Measurements from ENCODE around the gene SAMM50.
A peak's percentile ranks its signal among the peaks of the same experiment; 100 is the strongest.

Gene SAMM50

DNA sequence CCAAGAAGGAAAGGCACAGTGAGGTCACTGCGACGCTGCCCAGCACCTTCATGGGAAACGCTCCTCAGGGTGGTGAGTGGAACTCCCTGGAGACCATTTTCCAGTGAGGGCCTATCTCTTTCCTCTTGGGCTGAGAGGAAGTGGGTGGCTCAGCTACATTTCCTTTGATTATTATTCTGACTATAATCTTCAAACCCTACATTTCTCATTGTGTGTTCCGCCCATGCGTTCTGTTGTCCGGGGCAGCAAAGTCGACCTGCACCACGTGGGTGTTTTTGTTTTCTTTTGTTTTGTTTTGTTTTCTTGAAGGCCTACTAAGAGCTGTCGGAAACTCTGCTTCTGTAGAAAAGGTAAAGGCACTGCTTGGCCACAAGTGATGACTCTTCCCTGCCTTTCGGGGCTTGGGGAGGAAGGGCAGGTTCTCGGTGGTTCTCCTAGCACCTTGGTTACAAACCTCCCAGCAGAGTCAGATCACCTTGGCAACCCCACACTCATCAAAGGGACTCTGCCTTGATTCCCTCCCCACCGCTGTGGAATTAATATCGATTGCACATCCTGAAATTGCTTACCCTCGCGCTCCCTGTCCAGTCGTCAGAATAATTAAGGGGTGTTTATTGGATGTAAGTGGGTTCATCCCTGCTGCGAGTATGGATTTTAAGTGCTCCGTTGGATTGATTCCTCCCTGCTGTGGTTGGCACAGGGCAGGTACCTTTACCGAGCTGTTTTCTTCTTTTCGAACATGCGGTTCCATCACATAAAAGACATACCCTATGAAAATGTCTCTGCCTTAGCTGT lies 76.1 kb downstream of the SAMM50 start:
- DNase-seq (ENCODE audit: extremely low spot score) = no peak
- ChIA-PET CTCF (interaction anchor here (0.8 kb wide), 1 partner anchor 38 kb away, joined by 3 read pairs; no protein-coding TSS in a partner anchor), POLR2A (no interaction called here)
- TF ChIP-seq BHLHE40 (IDR thresholded peaks at IDR 0.05; ENCODE audit: borderline replicate concordance) (no peak), HDGF (IDR thresholded peaks at IDR 0.05; ENCODE audit: borderline replicate concordance) (no peak), FOXM1 (IDR thresholded peaks at IDR 0.05; ENCODE audit: borderline replicate concordance) (no peak), FOXK2 (IDR thresholded peaks at IDR 0.05) (no peak), LEF1 (IDR thresholded peaks at IDR 0.05; ENCODE audit: borderline replicate concordance) (no peak), SUZ12 (IDR thresholded peaks at IDR 0.05) (no peak), FOXA1 (IDR thresholded peaks at IDR 0.05) (no peak), SP1 (IDR thresholded peaks at IDR 0.05) (no peak), ZNF384 (IDR thresholded peaks at IDR 0.05) (no peak), NFRKB (IDR thresholded peaks at IDR 0.05) (no peak), TARDBP (IDR thresholded peaks at IDR 0.05) (no peak)

DNA sequence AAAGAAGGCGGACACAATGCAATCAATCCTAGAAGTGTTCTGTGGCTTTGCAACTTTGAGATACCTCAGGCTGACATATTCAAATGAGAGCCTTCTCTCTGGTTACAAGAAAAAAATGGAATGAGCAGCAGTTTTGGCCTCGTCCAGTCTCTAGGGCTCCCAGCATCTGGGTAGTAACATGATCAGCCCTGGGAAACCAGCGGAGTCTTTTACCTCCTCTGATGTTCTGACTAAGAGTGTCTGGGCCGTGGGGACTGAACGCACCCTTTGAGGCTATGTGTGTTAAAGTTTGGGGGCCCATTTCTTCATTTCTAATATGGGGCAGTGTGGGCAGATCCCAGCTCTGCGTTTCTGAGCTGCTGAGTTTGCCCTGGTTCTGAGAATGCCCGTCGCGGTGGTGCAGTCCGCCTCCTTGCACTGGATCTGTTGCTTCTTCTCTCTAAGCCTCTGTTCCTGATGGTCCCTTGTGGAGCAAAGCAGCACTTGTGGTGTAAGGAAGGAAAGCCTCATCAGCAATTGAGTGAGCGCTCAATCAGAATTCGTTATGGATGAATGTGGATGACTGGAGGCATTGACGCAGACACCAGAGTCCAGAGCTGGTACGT lies 77.0 kb downstream of the SAMM50 start:
- TF ChIP-seq NFRKB (IDR thresholded peaks at IDR 0.05) (no peak), HDGF (IDR thresholded peaks at IDR 0.05; ENCODE audit: borderline replicate concordance) (no peak), PKNOX1 (IDR thresholded peaks at IDR 0.05) (no peak), FOXK2 (IDR thresholded peaks at IDR 0.05) (no peak), SUZ12 (IDR thresholded peaks at IDR 0.05) (no peak), CTBP1 (IDR thresholded peaks at IDR 0.05; ENCODE audit: borderline replicate concordance) (no peak), ELF4 (IDR thresholded peaks at IDR 0.05) (no peak), SP1 (IDR thresholded peaks at IDR 0.05) (no peak), LEF1 (IDR thresholded peaks at IDR 0.05; ENCODE audit: borderline replicate concordance) (no peak), FOXM1 (IDR thresholded peaks at IDR 0.05; ENCODE audit: borderline replicate concordance) (no peak), BHLHE40 (IDR thresholded peaks at IDR 0.05; ENCODE audit: borderline replicate concordance) (no peak), FOXA1 (IDR thresholded peaks at IDR 0.05) (no peak)
- DNase-seq (ENCODE audit: extremely low spot score) = no peak
- CTCF ChIA-PET = no interaction called here
- POLR2A ChIA-PET = interaction anchor here (2.4 kb wide), 1 partner anchor 8 kb away, joined by 13 read pairs; the partner anchor contains the start of gene PARVB

GRCh38 chr22:44033287-44033686 lies 78.0 kb downstream of the SAMM50 start:
- TF ChIP-seq L3MBTL2 (conservative IDR thresholded peaks at IDR 0.05) = no peak
- TF ChIP-seq SP1 (IDR thresholded peaks at IDR 0.05) = no peak
- TF ChIP-seq HDGF (IDR thresholded peaks at IDR 0.05; ENCODE audit: borderline replicate concordance) = no peak
- TF ChIP-seq BHLHE40 (IDR thresholded peaks at IDR 0.05; ENCODE audit: borderline replicate concordance) = no peak
- no peak for TF ChIP-seq FOXA1 (IDR thresholded peaks at IDR 0.05)
- TF ChIP-seq FOXK2 (IDR thresholded peaks at IDR 0.05) = no peak
- no peak for TF ChIP-seq SUZ12 (IDR thresholded peaks at IDR 0.05)
- TF ChIP-seq PKNOX1 (IDR thresholded peaks at IDR 0.05) = no peak
- no peak for TF ChIP-seq LEF1 (IDR thresholded peaks at IDR 0.05; ENCODE audit: borderline replicate concordance)
- no peak for TF ChIP-seq CTBP1 (IDR thresholded peaks at IDR 0.05; ENCODE audit: borderline replicate concordance)
- no peak for TF ChIP-seq NFRKB (IDR thresholded peaks at IDR 0.05)
- no peak for TF ChIP-seq ARNT (IDR thresholded peaks at IDR 0.05)
- no peak for TF ChIP-seq TARDBP (IDR thresholded peaks at IDR 0.05)
- no peak for TF ChIP-seq ZNF384 (IDR thresholded peaks at IDR 0.05)
- no peak for TF ChIP-seq ELF4 (IDR thresholded peaks at IDR 0.05)
- TF ChIP-seq FOXM1 (IDR thresholded peaks at IDR 0.05; ENCODE audit: borderline replicate concordance) = no peak
- no peak for DNase-seq (ENCODE audit: extremely low spot score)
- POLR2A ChIA-PET = interaction anchor here (2.4 kb wide), 1 partner anchor 9 kb away, joined by 13 read pairs; the partner anchor contains the start of gene PARVB
- CTCF ChIA-PET = interaction anchor here (1.0 kb wide), 1 partner anchor 49 kb away, joined by 3 read pairs; no protein-coding TSS in a partner anchor

GRCh38 chr22:44033694-44034093 lies 78.5 kb downstream of the SAMM50 start:
- DNase-seq (ENCODE audit: extremely low spot score) = peak; percentile 46
- CTCF ChIA-PET = interaction anchor here (1.0 kb wide), 1 partner anchor 48 kb away, joined by 3 read pairs; no protein-coding TSS in a partner anchor
- POLR2A ChIA-PET = interaction anchor here (2.4 kb wide), 1 partner anchor 9 kb away, joined by 13 read pairs; the partner anchor contains the start of gene PARVB
- no peak for TF ChIP-seq PKNOX1 (IDR thresholded peaks at IDR 0.05)
- no peak for TF ChIP-seq FOXK2 (IDR thresholded peaks at IDR 0.05)
- TF ChIP-seq ZNF384 (IDR thresholded peaks at IDR 0.05) = no peak
- no peak for TF ChIP-seq NFRKB (IDR thresholded peaks at IDR 0.05)
- no peak for TF ChIP-seq SUZ12 (IDR thresholded peaks at IDR 0.05)
- TF ChIP-seq BHLHE40 (IDR thresholded peaks at IDR 0.05; ENCODE audit: borderline replicate concordance) = no peak
- TF ChIP-seq L3MBTL2 (conservative IDR thresholded peaks at IDR 0.05) = no peak
- no peak for TF ChIP-seq ARNT (IDR thresholded peaks at IDR 0.05)
- no peak for TF ChIP-seq SP1 (IDR thresholded peaks at IDR 0.05)
- no peak for TF ChIP-seq HDGF (IDR thresholded peaks at IDR 0.05; ENCODE audit: borderline replicate concordance)
- no peak for TF ChIP-seq LEF1 (IDR thresholded peaks at IDR 0.05; ENCODE audit: borderline replicate concordance)
- TF ChIP-seq FOXM1 (IDR thresholded peaks at IDR 0.05; ENCODE audit: borderline replicate concordance) = no peak
- TF ChIP-seq CTBP1 (IDR thresholded peaks at IDR 0.05; ENCODE audit: borderline replicate concordance) = no peak
- TF ChIP-seq FOXA1 (IDR thresholded peaks at IDR 0.05) = no peak
- no peak for TF ChIP-seq TARDBP (IDR thresholded peaks at IDR 0.05)
- no peak for TF ChIP-seq ELF4 (IDR thresholded peaks at IDR 0.05)
